DMS153 treated with DMSO at 0.1 percent for 48 hours (cell line): ENCODE results near the gene SCN3B.

Experiments
- DNase-seq: peaks from one replicate; lab custom pipeline; 2025; ENCODE audit not compliant: unreplicated experiment; lab: John Stamatoyannopoulos, UW

Gene SCN3B

DNA sequence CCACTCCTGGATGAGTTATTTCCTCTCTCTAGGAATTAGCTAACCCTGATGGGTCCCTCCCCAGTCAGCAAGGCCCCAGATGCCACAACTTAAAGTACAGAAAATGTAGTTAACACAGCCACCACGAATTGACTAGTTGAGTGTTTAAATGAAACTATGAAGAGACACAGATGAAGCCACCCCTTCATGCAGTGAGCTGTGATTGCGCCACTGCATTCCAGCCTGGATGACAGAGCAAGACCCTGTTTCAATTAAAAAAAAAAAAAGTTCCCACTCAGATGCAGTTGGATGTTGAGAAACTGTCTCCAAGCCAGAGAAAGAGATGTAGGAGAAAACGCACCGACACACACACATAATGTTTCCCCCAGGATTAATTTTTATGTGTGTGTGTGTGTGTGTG, 53.3 kb downstream of the SCN3B start:
- DNase-seq: no peak

DNA sequence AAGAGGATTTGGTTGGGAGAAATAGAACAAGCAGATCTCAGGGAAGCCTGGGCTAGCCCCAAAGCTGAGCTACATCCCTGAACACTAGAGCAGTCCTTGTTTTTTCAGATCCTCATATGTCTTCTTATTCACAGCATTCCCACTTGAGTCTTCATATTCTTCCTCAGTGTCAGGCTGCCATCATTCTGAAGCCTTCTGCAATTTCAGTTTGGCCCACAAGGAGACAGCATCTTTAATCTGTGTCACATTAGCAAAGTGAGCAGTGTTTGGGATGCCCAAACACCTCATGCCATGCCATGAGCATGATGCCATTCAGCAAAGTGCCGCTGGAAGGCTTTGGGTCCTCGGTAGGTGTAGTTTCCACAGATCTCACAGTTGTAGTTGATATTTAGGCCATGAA, 56.6 kb downstream of the SCN3B start:
- DNase-seq: no peak

DNA sequence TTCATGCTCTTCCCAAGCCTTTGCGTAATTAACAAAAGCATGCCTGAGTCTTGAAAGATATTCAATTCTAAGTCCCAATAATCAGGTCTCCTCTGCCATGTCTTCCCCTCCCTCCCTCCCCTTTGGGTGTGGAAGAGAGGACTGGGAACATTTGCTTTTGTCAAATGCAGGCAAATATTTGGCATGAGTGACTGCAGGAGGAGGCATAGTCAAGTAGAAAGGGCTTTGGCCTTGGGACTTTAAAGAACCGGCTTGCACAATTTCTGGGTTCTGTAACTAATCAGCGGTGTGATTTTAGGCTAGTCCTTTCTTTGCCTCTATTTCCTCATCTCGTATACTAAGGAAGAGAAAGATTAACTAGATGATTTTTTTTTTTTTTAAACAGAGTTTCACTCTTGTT, 59.5 kb downstream of the SCN3B start:
- no peak for DNase-seq

- DNase-seq: no peak
Measured at GRCh38 chr11:123594188-123594901, 60.1 kb downstream of the SCN3B start.

GRCh38 chr11:123593570-123593969, 60.9 kb downstream of the SCN3B start:
- no peak for DNase-seq

DNA sequence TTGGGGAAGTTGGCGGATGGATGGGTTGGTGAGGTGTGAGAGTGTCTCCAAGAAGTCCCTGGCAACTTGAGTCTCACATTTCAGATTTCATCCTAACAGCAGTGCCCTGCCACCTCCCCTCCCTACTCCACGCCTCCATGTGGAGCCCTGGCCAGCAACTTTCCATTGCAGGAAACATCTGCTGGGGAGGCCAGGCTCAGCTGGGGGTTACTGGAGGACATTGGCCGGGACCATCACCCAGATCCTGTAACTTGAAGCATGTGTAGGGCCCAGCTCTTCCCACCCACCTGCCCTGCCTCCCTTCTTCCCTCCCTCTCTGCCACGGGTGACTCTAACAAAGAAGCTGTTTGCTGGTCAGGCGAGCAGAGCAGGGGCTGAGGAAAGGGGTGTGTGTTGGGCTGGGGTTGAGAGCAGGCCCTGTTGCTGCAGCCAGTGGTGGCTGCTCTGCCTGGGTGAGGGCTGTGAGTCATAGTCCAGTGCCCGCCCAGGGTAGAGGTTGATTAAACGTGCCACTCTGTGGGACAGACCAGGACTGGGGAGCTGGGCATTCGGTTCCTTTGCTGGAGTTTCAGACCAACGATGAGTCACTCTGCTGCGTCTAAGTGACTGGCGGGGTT, 64.0 kb downstream of the SCN3B start:
- DNase-seq: no peak

- no peak for DNase-seq
Measured at GRCh38 chr11:123588864-123589262, 65.6 kb downstream of the SCN3B start.

DNA sequence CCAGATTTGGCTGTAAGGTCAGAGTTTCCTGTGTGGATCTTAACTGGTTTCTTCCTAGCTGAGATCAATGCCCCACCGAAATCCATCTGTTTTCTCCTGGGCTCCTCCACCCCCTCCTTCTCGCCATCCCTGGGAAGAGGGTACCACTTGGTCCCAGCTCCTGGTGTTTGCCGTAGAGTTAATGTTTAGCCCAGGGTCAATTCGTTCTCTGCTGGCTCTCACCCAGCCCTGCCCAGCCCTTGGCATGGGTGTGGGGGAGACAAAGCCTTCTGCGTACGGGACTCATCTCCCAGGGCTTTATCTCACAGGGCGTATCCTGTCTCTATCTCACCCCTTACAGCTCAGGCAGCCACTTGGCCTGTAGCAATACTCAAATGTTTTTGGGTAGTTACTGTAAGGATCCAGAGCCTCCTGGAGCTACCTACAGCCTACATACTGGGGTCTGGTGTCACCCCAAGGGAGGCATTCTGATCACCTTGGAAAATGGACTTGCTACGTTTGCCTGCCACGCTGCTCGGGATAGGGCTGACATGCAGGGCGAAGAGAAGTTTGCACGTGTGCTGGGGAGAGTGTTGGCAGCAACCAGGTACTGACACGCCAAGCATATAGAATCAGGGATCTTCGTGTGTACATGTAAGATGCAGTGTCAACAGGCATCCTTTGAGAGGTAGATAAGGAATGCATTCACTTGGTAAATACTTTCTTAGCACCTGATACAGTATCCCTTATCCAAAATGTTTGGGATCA, 66.1 kb downstream of the SCN3B start:
- DNase-seq: no peak

DNA sequence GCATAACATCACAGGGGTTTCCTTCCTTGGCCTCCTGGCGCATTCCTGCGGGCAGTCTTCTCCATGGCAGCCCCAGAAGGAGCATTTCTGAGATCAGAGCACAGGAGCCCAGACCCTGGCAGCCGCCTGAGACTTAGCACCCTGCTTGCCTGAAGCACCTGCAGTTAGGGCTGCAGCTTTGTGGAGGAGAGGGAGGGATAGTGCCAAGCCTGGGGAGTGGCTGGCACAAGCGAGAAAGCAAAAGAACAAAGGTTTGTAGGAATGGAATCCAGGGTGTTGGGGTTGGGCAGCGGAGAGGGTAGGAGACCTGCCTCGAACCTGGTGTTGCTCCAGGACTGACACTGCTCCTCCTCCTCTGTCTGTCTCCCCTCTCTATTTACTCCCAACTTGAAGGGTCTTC, 66.9 kb downstream of the SCN3B start:
- no peak for DNase-seq

GRCh38 chr11:123587044-123587443, 67.4 kb downstream of the SCN3B start:
- no peak for DNase-seq

DNA sequence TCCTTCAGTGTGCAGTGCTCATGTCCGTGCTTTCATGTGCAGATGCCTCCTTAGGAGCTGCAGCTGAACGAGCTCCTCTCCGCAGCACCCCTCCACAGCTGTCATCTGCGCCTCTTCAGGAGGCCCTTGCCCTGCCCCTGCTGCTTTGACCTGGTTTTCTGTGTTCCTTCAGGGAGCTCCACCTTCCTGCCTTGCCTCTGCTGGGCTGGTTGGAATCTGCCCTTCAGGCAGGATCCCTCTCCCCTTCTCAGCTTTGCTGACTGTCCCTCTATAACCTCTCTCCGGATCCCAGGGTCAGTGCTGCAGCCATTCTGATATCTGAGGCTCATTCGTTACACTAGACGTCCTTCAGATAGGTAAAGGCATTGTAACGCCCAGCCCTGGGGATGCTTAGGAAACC, 67.9 kb downstream of the SCN3B start:
- no peak for DNase-seq

- DNase-seq: no peak
Measured at GRCh38 chr11:123585706-123586105, 68.7 kb downstream of the SCN3B start.

- no peak for DNase-seq
Measured at GRCh38 chr11:123585206-123585605, 69.2 kb downstream of the SCN3B start.

GRCh38 chr11:123584737-123585136, 69.7 kb downstream of the SCN3B start:
- DNase-seq: no peak

- no peak for DNase-seq
Measured at GRCh38 chr11:123584186-123584585, 70.2 kb downstream of the SCN3B start.

DNA sequence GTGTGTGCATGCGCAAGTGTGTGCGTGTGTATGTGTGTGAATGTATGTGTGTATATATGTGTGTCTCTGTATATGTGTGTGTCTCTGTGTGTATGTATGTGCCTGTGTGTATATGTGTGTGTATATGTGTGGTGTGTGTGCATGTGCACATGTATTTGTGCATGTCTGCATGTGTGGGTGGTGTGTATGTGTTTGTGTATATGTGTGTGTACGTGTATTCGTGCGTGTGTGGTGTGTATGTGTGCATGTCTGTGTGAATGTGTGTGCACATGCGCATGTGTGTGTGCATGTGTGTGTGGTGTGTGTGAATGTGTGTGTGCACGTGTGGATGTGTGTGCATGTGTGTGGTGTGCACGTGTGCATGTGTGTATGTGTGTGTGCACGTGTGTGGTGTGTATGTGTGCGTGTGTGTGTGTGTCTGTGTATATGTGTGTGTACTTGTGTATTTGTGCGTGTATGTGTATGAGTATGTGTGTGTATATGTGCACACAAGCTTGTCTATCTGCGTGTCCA, 71.4 kb downstream of the SCN3B start:
- DNase-seq: no peak

DNA sequence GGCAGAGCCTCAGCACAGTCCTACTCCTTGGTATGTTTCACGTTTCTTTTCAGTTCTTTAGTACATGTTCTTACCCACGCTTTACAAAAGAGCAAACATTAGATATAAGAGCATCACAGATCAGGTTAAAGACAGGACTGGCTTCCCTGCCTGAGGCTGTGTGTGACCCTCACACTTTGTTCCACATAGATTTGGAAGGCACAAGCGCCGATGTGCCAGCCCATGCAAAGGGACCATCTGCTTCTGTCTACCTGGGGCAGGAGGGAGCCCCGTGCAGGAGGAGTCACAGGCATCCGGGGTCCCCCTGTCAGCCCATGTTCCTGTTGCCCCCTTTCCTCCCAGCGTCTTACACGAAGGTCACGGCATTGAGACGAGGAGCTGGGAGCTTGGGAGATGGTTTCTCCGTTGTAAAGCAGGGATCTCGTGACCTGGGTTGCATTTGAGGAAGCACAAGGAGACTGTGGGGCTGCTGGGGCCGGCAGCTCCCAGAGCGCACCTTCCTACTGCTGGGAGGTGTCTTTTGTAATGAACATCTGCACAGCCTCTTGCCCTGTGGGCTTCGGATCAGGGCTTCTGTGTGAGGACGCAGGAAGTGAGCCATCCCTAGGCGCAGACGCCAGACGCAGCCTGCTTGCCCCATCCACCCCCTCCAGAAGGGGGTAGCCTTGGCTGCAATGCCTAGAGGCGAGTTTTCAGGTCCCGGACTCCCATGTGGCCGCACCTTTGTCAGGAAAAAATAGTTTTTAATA, 72.6 kb downstream of the SCN3B start:
- DNase-seq: no peak

GRCh38 chr11:123580557-123581275, 73.7 kb downstream of the SCN3B start:
- peak; percentile 54 for DNase-seq

DNA sequence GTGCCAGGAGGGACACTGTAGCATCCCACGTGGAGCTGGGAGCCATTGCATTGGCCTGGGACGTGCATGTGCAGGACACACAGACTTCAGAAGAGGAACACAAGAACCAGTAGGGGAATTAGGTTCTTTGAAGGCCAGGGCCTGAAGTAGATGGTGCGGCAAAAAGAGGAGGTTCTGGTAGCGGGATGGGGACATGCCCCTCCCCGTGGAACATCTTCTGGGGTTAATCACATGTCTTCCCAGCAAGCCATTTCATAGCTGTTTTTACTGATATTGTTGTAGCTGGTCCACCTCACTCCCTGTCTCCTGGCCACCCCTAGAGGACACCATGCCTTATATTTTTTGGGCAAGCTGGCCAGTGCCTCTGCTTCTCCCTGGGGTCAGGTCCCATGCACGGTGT, 74.3 kb downstream of the SCN3B start:
- no peak for DNase-seq

DNA sequence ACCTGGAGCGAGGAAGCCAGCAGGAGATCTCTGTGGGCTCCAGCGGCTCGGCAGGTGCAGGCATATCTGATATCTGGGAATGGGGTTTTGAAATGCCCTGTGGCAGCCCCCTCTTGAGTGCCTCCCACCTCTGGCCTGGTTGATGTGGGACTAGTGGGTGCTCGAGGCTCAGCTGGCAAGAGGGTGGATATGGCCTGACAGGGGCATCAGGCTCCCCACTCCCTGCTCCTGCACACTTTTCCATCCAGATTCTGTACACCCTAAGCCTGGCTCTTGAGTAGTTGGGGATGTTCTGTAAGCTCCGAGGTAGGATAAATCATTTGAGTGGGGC, 75.0 kb downstream of the SCN3B start:
- no peak for DNase-seq
